Measurements from ENCODE around the gene IMMP1L.

DNA sequence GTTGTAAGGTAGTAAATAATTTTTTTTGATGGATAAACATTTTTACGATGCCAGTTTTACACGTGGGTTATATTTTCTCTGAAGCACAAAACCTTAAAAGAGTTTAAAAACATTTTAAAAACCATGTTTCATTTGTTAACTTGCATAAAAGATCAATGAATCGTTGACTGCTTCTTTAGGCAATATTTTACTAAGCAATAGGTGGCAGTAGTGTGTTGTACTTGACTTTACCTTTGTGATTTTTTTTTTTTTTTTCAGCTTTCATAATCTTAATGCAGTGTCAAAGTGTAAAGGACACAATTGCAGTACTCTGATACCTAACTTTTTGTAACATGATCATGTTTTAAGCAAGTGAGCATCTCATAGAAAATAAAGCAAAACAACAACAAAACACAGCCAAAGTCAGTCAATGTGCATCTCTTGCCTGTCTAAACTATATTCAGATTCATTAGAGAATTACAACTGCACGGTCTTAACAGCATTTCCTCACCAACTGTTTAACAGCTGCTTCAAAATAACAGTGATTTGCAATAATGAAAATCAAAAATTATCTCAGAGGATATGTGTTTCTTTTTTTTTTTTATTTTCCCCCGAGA is 112.1 kb downstream of the IMMP1L start:
- TF ChIP-seq ZFP3 (CRISPR knock-in tag; IDR thresholded peaks at IDR 0.05): no peak
- no peak for TF ChIP-seq OSR1 (CRISPR knock-in tag; IDR thresholded peaks at IDR 0.05)
- no peak for TF ChIP-seq ZNF70 (CRISPR knock-in tag; IDR thresholded peaks at IDR 0.05)
- TF ChIP-seq ZFP30 (CRISPR knock-in tag; IDR thresholded peaks at IDR 0.05): no peak
- no peak for TF ChIP-seq CREB5 (CRISPR knock-in tag; IDR thresholded peaks at IDR 0.05; ENCODE audit: low read depth)
- TF ChIP-seq ZC3H10 (CRISPR knock-in tag; IDR thresholded peaks at IDR 0.05): no peak
- TF ChIP-seq TCF4 (CRISPR knock-in tag; IDR thresholded peaks at IDR 0.05; ENCODE audit: borderline replicate concordance): no peak
